H1 (cell line): ENCODE data around the gene HIVEP3. TPM values are rescaled to one million over a fixed set of nuclear protein-coding genes. Genes with fewer than 3 reads are reported as not detected.

Experiments used
- CTCF ChIA-PET: fragments of 300-600 bp; sonication (Branson Sonifier 250); formaldehyde crosslinking; loops from one replicate; lab custom pipeline; 2021; ENCODE audit not compliant: partially characterized antibody; lab: Charles Lee
- POLR2A ChIA-PET: fragments of 300-600 bp; sonication (Branson Sonifier 250); formaldehyde crosslinking; loops from one replicate; lab custom pipeline; 2021; ENCODE audit warnings: inconsistent platforms; ENCODE audit not compliant: partially characterized antibody; lab: Charles Lee
- DNase-seq, 2 experiments: peaks; one replicate each; pipeline versions ENCODE4 v3.0.0 to v3.0.0-alpha.2; 2010 to 2022; ENCODE audit warnings: low spot score in 2 of 2, low read depth in 1 of 2, mixed read lengths in 1 of 2
- FAIRE-seq: peaks from 2 replicates; lab custom pipeline; 2011; peaks lifted over from hg19 to GRCh38; lab: Jason Lieb, UNC
- H2AFZ ChIP-seq: 2 replicates; pipeline ENCODE4 v1.8.1; 2012; ENCODE audit warnings: low read length, inconsistent platforms
- H2AK5ac ChIP-seq: 2 replicates; pipeline ENCODE4 v1.6.1; 2013; ENCODE audit warnings: low read depth, low read length
- H2BK120ac ChIP-seq: replicated peaks from 2 replicates; pipeline ENCODE3; 2013; ENCODE audit warnings: low read depth, low read length, inconsistent platforms
- H2BK12ac ChIP-seq: 2 replicates; pipeline ENCODE4 v1.6.1; 2013; ENCODE audit warnings: low read depth, low read length
- H2BK15ac ChIP-seq: 2 replicates; pipeline ENCODE4 v1.6.1; 2013; ENCODE audit warnings: low read length
- H2BK20ac ChIP-seq: 2 replicates; pipeline ENCODE4 v1.6.1; 2013; ENCODE audit warnings: low read length
- H2BK5ac ChIP-seq: 2 replicates; pipeline ENCODE4 v1.6.1; 2013; ENCODE audit warnings: low read depth, low read length
- H3K14ac ChIP-seq: 2 replicates; pipeline ENCODE4 v1.6.1; 2013; ENCODE audit warnings: inconsistent platforms; ENCODE audit not compliant: insufficient read length
- H3K18ac ChIP-seq: 2 replicates; pipeline ENCODE4 v1.6.1; 2013; ENCODE audit warnings: low read length; ENCODE audit errors: extremely low read depth
- H3K23ac ChIP-seq: 2 replicates; pipeline ENCODE4 v1.6.1; 2013; ENCODE audit warnings: inconsistent platforms; ENCODE audit not compliant: insufficient read length
- H3K23me2 ChIP-seq: 2 replicates; pipeline ENCODE4 v1.6.1; 2013; ENCODE audit warnings: low read depth, low read length
- H3K27ac ChIP-seq: 2 replicates; pipeline ENCODE4 v1.6.1; 2011; ENCODE audit warnings: low read depth, low read length, inconsistent platforms
- H3K27me3 ChIP-seq, 4 experiments: replicated peaks in 1 of 4; 1 replicate in 1 of 4; 2 replicates in 3 of 4; pipeline versions ENCODE4 v1.6.1 to v1.8.1; 2011 to 2013; ENCODE audit warnings: low read length in 3 of 4, mild to moderate bottlenecking in 3 of 4, inconsistent platforms in 2 of 4, mixed read lengths in 2 of 4, moderate library complexity in 1 of 4; ENCODE audit not compliant: control insufficient read depth in 3 of 4, insufficient read depth in 3 of 4; ENCODE audit errors: extremely low read depth in 1 of 4
- H3K36me3 ChIP-seq, 4 experiments: 2 replicates each; pipeline versions ENCODE4 v1.6.1 to v1.8.1; 2011 to 2013; ENCODE audit warnings: mild to moderate bottlenecking in 4 of 4, low read length in 3 of 4, moderate library complexity in 2 of 4, control low read depth in 1 of 4, inconsistent platforms in 1 of 4; ENCODE audit not compliant: insufficient read depth in 4 of 4, control insufficient read depth in 2 of 4
- H3K4ac ChIP-seq: replicated peaks from 2 replicates; pipeline ENCODE3; 2013; ENCODE audit warnings: low read length, low read depth, mixed read lengths, inconsistent platforms; ENCODE audit not compliant: insufficient read length
- H3K4me1 ChIP-seq, 4 experiments: replicated peaks in 1 of 4; 1 replicate in 1 of 4; 2 replicates in 3 of 4; pipeline versions ENCODE4 v1.6.1 to v1.8.1; 2011 to 2013; ENCODE audit warnings: low read length in 3 of 4, inconsistent platforms in 2 of 4, mixed read lengths in 1 of 4; ENCODE audit not compliant: insufficient read depth in 4 of 4, control insufficient read depth in 3 of 4
- H3K4me2 ChIP-seq, 2 experiments: 2 replicates each; pipeline versions ENCODE4 v1.6.1 to v1.8.1; 2011 to 2013; ENCODE audit warnings: low read depth in 2 of 2, low read length in 2 of 2, control low read depth in 1 of 2, inconsistent platforms in 1 of 2, mild to moderate bottlenecking in 1 of 2; ENCODE audit not compliant: insufficient read depth in 1 of 2
- H3K4me3 ChIP-seq, 4 experiments: fragments of 200-600, 300-600 bp in 1 of 4; sonication (generic), shearing (Covaris generic), sonication (Bioruptor Twin) in 1 of 4; 2 replicates each; pipeline versions ENCODE4 v1.5.1 to v1.8.1; 2011 to 2016; ENCODE audit warnings: low read length in 4 of 4, low read depth in 3 of 4, control low read depth in 2 of 4, inconsistent platforms in 2 of 4, mild to moderate bottlenecking in 2 of 4, mixed read lengths in 1 of 4, moderate library complexity in 1 of 4; ENCODE audit not compliant: insufficient read depth in 2 of 4; ENCODE audit errors: extremely low read depth in 1 of 4
- H3K56ac ChIP-seq: replicated peaks from 2 replicates; pipeline ENCODE3; 2013; ENCODE audit warnings: low read depth, mild to moderate bottlenecking, mixed read lengths, low read length, inconsistent platforms; ENCODE audit not compliant: insufficient read length
- H3K79me1 ChIP-seq: 2 replicates; pipeline ENCODE4 v1.6.1; 2013; ENCODE audit warnings: low read depth, low read length, control low read depth
- H3K79me2 ChIP-seq, 2 experiments: 2 replicates each; pipeline versions ENCODE4 v1.6.1 to v1.8.1; 2012 to 2013; ENCODE audit warnings: low read length in 2 of 2, mild to moderate bottlenecking in 2 of 2, inconsistent platforms in 1 of 2; ENCODE audit not compliant: insufficient read depth in 2 of 2, control insufficient read depth in 1 of 2
- H3K9ac ChIP-seq, 4 experiments: replicated peaks in 1 of 4; 1 replicate in 1 of 4; 2 replicates in 3 of 4; pipeline versions ENCODE4 v1.6.1 to v1.8.1; 2011 to 2013; ENCODE audit warnings: low read depth in 3 of 4, low read length in 3 of 4, control low read depth in 2 of 4, mild to moderate bottlenecking in 2 of 4, moderate library complexity in 2 of 4, inconsistent platforms in 1 of 4; ENCODE audit errors: extremely low read depth in 1 of 4
- H3K9me3 ChIP-seq, 2 experiments: 2 replicates each; pipeline versions ENCODE4 v1.6.1 to v1.8.1; 2012 to 2013; ENCODE audit warnings: mild to moderate bottlenecking in 2 of 2, moderate library complexity in 2 of 2, control low read depth in 1 of 2, inconsistent platforms in 1 of 2, low read depth in 1 of 2, low read length in 1 of 2, mixed read lengths in 1 of 2; ENCODE audit not compliant: insufficient read depth in 2 of 2
- H4K20me1 ChIP-seq, 2 experiments: replicated peaks in 1 of 2; 2 replicates each; pipeline versions ENCODE3 to v1.8.1; 2011 to 2013; ENCODE audit warnings: inconsistent platforms in 2 of 2, low read length in 2 of 2, mild to moderate bottlenecking in 1 of 2; ENCODE audit not compliant: insufficient read depth in 2 of 2, control insufficient read depth in 1 of 2
- H4K5ac ChIP-seq: 2 replicates; pipeline ENCODE4 v1.6.1; 2013; ENCODE audit warnings: low read length, low read depth, mixed read lengths, inconsistent platforms; ENCODE audit not compliant: insufficient read length
- H4K8ac ChIP-seq: 2 replicates; pipeline ENCODE4 v1.8.0; 2013; ENCODE audit warnings: mild to moderate bottlenecking, moderate library complexity, low read length, inconsistent platforms; ENCODE audit not compliant: insufficient read depth; ENCODE audit errors: extremely low read depth
- H4K91ac ChIP-seq: replicated peaks from 2 replicates; pipeline ENCODE3; 2013; ENCODE audit warnings: low read length, mixed read lengths, inconsistent platforms; ENCODE audit not compliant: insufficient read length
- ASH2L ChIP-seq: fragments of 200-600, 300-600 bp; sonication (generic); IDR thresholded peaks from one replicate; pipeline ENCODE4 v1.7.1; 2017; ENCODE audit warnings: low read length
- CTBP2 ChIP-seq: IDR thresholded peaks from 2 replicates; pipeline ENCODE4 v1.7.0; 2011; ENCODE audit warnings: borderline replicate concordance, mild to moderate bottlenecking, moderate library complexity, mixed read lengths, low read length; ENCODE audit not compliant: insufficient read depth, insufficient read length
- NRF1 ChIP-seq: IDR thresholded peaks from 2 replicates; pipeline ENCODE4 v1.6.1; 2011; ENCODE audit warnings: mild to moderate bottlenecking, low read depth, low read length, improper control_type of control experiment
- POLR2AphosphoS5 ChIP-seq: IDR thresholded peaks from 2 replicates; pipeline ENCODE4 v1.6.1; 2011; ENCODE audit warnings: low read depth, low read length
- RAD21 ChIP-seq, 2 experiments: IDR thresholded peaks in 1 of 2; conservative IDR thresholded peaks in 1 of 2; 2 replicates each; pipeline ENCODE4 v1.6.1; 2011; ENCODE audit warnings: low read depth in 2 of 2, low read length in 2 of 2, improper control_type of control experiment in 1 of 2, inconsistent platforms in 1 of 2, mild to moderate bottlenecking in 1 of 2, moderate library complexity in 1 of 2
- USF2 ChIP-seq: IDR thresholded peaks from 2 replicates; pipeline ENCODE4 v1.6.1; 2011; ENCODE audit warnings: low read length, improper control_type of control experiment
- WGBS, 2 experiments: shearing (Covaris generic) in 1 of 2; methylation state at CpG; one replicate each; pipeline versions ENCODE4 v1.1.6 to v1.1.7; 2013 to 2015; ENCODE audit warnings: low lambda C conversion rate in 2 of 2, mixed read lengths in 2 of 2, inconsistent platforms in 1 of 2, low coverage in 1 of 2, missing lambda C conversion rate in 1 of 2; ENCODE audit not compliant: insufficient replicate concordance in 2 of 2, insufficient coverage in 1 of 2, insufficient read length in 1 of 2; ENCODE audit errors: extremely low coverage in 1 of 2, missing lambda C conversion rate in 1 of 2; 5-methylcytosine and 5-hydroxymethylcytosine counted together
- polyA plus RNA-seq, 7 experiments: library from polyadenylated mRNA; depleted of rRNA in 3 of 7; stranded (reverse) in 5 of 7; unstranded in 2 of 7; fragments of >200 nt in 5 of 7; fragments of 200-250 nt in 2 of 7; gene quantifications; 1 replicate in 5 of 7; 2 replicates in 1 of 7; 4 replicates in 1 of 7; pipeline versions ENCODE4 v1.2.1 to v1.2.3, GENCODE V29; 2011 to 2013; ENCODE audit warnings: missing spikeins in 2 of 7, mixed read lengths in 2 of 7
- total RNA-seq: library from RNA; stranded (reverse); fragmentation: NEBNext Ultra II Directional; extraction: Animal tissue kit (Norgen Biotek cat#: 25700); gene quantifications from 2 replicates; pipeline ENCODE4 v1.2.1, GENCODE V29; 2021

Gene HIVEP3
- total and polyA plus RNA-seq, 2 of the 8 experiments (the other 6 are each of a cell fraction or from before 2014, with no cell fraction given), result 0.24 to 0.69 TPM

GRCh38 chr1:41883507-41883906 lies 35.2 kb downstream of the HIVEP3 start:
- CTCF ChIA-PET, result interaction anchor here (1.2 to 1.3 kb wide), 2 partner anchors 27 to 33 kb away, joined by 3 to 4 read pairs; no protein-coding TSS in a partner anchor
- peak overlapping the region; percentile 12; the same call in 1 of the 2 replicates for H2BK12ac ChIP-seq
- POLR2A ChIA-PET, result interaction anchor here (2.7 kb wide), 1 partner anchor 10 kb away, joined by 9 read pairs; no protein-coding TSS in a partner anchor

More at GRCh38 chr1:41883507-41883906, 35.2 kb downstream of the HIVEP3 start:
- H4K20me1 ChIP-seq, result no peaks in the 10 kb centered on the region
- no peak overlapping the region; the same call in 1 of the 2 replicates for H2BK5ac ChIP-seq
- no peak overlapping the region; a peak in 1 of 7 replicates for H3K9ac ChIP-seq
- H3K9me3 ChIP-seq, result no peaks in the 10 kb centered on the region
- H3K79me1 ChIP-seq, result no peaks in the 10 kb centered on the region
- H3K4me2 ChIP-seq, result no peak overlapping the region
- no peak overlapping the region for H4K5ac ChIP-seq
- H4K8ac ChIP-seq, result no peak overlapping the region; the same call in 1 of the 2 replicates
- no peak overlapping the region for H3K27ac ChIP-seq
- H3K23me2 ChIP-seq, result peaks cover under 1% of the 10 kb centered on the region; the same call in 1 of the 2 replicates
- WGBS, 2 experiments, result 79% methylated on average over 3 of the region's 3 CpGs; no CpG with 5 or more reads in 1 of the 2 experiments
- no peak overlapping the region for H3K23ac ChIP-seq
- H3K4me3 ChIP-seq, result no peak overlapping the region
- H2AK5ac ChIP-seq, result no peak overlapping the region; the same call in 1 of the 2 replicates
- H2BK120ac ChIP-seq, result no peak overlapping the region
- no peak for TF ChIP-seq ASH2L
- TF ChIP-seq RAD21 (IDR thresholded peaks at IDR 0.05 in 1 of 2, conservative IDR thresholded peaks at IDR 0.05 in 1 of 2; ENCODE audit: low read depth in 2 of 2, low read length in 2 of 2), result no peak
- TF ChIP-seq POLR2AphosphoS5, result no peak
- TF ChIP-seq USF2, result no peak
- no peak for TF ChIP-seq NRF1
- no peak for TF ChIP-seq CTBP2
- no peak overlapping the region for H2AFZ ChIP-seq
- H2BK15ac ChIP-seq, result no peak overlapping the region
- H3K36me3 ChIP-seq, result no peaks in the 10 kb centered on the region
- FAIRE-seq (no peak), DNase-seq (no peak)
- no peak overlapping the region for H3K18ac ChIP-seq
- H3K4me1 ChIP-seq, result peaks cover 0 to 3% (median 0%) of the 10 kb centered on the region in 4 experiments; a peak in 3 of 7 replicates
- H3K79me2 ChIP-seq, result no peaks in the 10 kb centered on the region
- no peak overlapping the region for H3K4ac ChIP-seq
- no peak overlapping the region for H3K14ac ChIP-seq
- H3K27me3 ChIP-seq, result no peaks in the 10 kb centered on the region
- H2BK20ac ChIP-seq, result no peak overlapping the region
- H3K56ac ChIP-seq, result no peak overlapping the region
- H4K91ac ChIP-seq, result no peak overlapping the region
